Measurements from ENCODE around the gene FEZF1.
A peak's percentile ranks its signal among the peaks of the same experiment; 100 is the strongest.

FEZF1 gene

DNA sequence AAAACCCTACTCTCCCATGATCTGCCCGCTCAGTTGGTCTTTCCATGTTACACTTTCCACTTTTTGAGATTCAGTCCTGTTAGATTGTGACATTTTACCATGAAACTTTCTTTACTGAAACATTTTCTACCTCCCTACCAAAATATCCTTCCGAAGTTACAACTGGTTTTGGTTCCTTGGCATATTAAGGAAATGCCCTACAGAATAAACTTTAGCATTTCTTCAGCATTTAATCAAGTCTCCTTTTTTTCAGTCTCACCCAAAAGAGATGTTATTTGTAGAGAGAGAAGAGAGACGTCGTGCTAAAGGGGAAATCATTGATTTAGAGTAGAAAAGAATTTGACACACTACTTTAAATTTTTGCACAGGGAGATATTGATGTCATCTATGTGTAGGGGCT, 9.7 kb upstream of the FEZF1 start:
- no peak for DNase-seq (ENCODE audit: low spot score)
- Mint-ChIP-seq H3K4me3 (no peak overlapping the region), H3K27me3 (ENCODE audit: low read depth) (peaks cover 77% of the 10 kb centered on the region), H3K4me1 (ENCODE audit: low read depth) (no peaks in the 10 kb centered on the region), H3K27ac (no peak overlapping the region), H3K9me3 (no peaks in the 10 kb centered on the region), H3K36me3 (ENCODE audit: low read depth) (no peaks in the 10 kb centered on the region)

DNA sequence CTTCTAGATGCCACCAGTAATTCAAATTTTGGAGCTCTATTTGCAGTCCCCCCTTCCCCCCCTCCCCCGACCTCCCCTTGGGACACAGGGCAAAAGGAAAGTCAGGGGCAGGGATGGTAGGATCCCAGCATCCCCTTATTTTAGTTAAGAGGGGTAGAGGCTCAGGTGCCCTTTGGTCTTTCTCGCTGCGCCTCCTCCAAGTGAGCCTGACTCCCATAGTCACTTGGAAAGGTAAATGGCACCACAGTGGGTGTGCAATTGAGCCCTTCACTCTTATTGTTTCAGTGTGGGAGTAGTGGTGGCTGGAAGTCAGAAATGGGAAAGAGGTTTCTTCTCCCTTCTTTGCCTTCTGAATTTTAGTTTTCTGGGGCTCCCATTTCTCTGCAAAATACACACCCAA, 8.2 kb upstream of the FEZF1 start:
- no peak for DNase-seq (ENCODE audit: low spot score)
- H3K27ac Mint-ChIP-seq = no peak overlapping the region
- no peaks in the 10 kb centered on the region for H3K9me3 Mint-ChIP-seq
- peaks cover 83% of the 10 kb centered on the region for H3K27me3 Mint-ChIP-seq (ENCODE audit: low read depth)
- no peaks in the 10 kb centered on the region for H3K4me1 Mint-ChIP-seq (ENCODE audit: low read depth)
- no peak overlapping the region for H3K4me3 Mint-ChIP-seq
- no peaks in the 10 kb centered on the region for H3K36me3 Mint-ChIP-seq (ENCODE audit: low read depth)

DNA sequence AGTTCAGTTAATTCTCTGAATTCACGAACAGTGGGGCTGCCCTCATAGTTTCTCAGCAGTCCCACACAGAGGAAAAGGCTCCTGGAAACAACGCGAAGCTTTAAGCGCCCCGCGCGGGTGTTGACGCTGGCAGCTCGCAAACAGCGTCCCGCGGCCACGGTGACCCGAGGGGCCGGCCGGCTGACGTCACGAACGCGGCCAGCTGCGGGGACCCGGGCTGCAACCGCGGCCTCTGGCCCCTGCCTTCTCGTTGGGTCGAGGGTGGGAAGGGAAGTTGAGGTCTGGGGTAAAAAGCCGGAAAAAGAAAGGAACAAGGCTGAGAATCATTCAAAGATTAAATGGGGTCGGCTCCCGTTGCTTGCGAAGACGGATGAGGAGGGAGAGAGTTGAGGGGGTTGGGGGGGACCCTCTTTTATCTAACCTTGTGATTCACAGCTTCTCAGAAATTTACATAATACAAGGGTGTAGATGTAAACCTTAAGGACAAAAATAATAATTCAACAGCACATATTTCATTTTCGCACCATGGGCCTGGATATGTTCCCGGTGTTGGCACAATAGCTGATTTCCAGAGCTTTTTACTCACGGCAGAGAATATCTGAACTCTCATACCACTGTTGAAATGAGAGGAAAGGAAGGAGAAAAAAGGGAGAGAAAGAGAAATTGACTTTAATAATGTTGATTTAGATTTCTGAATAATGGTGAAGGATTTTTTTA, 7.3 kb upstream of the FEZF1 start:
- Mint-ChIP-seq H3K36me3 (ENCODE audit: low read depth) (no peaks in the 10 kb centered on the region), H3K4me1 (ENCODE audit: low read depth) (no peaks in the 10 kb centered on the region), H3K27ac (no peak overlapping the region), H3K27me3 (ENCODE audit: low read depth) (peaks cover 83% of the 10 kb centered on the region), H3K9me3 (no peaks in the 10 kb centered on the region), H3K4me3 (no peak overlapping the region)
- no peak for DNase-seq (ENCODE audit: low spot score)

DNA sequence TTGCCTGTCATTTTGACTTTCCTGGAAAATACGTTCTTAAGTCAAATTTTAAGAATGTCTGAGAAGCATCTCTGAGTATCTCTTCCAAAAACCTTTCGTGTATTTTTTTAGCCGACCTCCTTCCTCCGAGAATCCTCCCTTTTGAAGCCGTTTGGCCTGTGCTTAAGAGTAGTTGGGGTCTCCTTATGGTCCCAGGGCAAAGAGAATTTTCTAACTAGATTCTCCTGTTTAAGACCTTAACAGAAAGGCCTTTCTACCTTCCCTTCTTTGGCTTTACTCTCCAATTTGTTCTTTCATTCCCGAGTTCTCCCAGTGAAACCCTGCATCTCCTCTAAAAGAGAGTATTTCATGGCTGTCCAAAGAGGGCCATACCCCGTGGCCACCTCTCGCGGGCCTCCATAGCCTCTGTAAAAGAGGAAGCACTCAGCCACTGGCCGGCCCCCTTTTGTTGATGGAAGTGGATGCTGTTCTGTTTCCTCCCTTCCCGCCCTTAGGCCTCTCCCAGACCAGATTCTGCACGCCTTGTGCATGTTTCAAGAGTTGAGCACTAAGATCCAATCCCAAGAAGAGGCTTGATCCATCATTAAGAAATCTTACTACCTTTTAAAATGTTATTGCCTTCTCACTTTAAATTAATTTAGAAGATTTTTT, 6.6 kb upstream of the FEZF1 start:
- no peaks in the 10 kb centered on the region for H3K9me3 Mint-ChIP-seq
- no peaks in the 10 kb centered on the region for H3K4me1 Mint-ChIP-seq (ENCODE audit: low read depth)
- no peak for DNase-seq (ENCODE audit: low spot score)
- no peaks in the 10 kb centered on the region for H3K36me3 Mint-ChIP-seq (ENCODE audit: low read depth)
- no peak overlapping the region for H3K27ac Mint-ChIP-seq
- H3K4me3 Mint-ChIP-seq = no peak overlapping the region
- peaks cover 85% of the 10 kb centered on the region for H3K27me3 Mint-ChIP-seq (ENCODE audit: low read depth)

DNA sequence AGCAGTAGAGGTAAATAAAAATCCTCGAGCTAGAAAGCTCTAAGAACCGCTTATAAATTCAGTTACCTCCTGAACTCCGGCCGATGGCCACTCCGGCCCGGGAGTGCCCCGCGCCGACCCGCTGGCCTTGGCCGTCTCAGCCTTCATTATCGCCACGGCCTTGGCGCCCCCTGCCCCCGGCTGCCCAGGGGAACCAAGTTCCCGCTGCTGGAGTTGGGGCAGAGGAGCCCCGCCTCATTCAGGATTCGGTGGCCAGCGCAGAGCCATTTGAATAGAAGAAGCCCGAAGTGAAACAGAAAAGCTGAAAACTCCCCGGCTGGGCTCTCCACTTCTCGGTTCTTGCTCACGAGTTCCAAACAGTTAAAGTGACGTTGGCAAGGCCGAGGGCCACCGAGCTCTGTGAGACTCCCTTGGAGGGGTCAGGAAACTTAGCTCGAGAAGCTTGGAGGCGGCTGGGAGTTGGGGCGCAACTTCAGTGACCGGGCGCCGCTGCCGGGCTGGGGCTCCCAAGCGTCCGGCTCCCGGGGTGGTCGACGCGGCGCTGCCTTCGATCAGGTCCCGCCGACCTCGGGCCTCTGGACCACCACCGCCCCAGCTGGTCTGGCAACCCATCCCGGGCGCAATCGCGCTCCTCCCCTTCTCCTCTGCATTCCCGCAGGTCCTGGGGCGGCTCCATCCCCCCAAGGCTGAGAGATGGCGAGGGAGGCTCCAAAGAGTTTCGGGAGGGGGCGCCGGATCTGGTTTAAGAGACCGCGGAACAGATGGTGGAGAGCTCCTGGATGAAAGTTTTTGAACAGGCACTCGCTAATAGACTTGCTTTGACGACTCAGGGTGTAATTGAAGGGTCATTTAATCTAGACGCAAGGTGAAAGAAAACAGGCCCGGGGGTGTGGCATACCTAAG, 5.8 kb upstream of the FEZF1 start:
- no peaks in the 10 kb centered on the region for H3K36me3 Mint-ChIP-seq (ENCODE audit: low read depth)
- H3K27me3 Mint-ChIP-seq (ENCODE audit: low read depth) = peaks cover 85% of the 10 kb centered on the region
- H3K4me1 Mint-ChIP-seq (ENCODE audit: low read depth) = no peaks in the 10 kb centered on the region
- no peak overlapping the region for H3K4me3 Mint-ChIP-seq
- DNase-seq (ENCODE audit: low spot score) = no peak
- no peaks in the 10 kb centered on the region for H3K9me3 Mint-ChIP-seq
- no peak overlapping the region for H3K27ac Mint-ChIP-seq

DNA sequence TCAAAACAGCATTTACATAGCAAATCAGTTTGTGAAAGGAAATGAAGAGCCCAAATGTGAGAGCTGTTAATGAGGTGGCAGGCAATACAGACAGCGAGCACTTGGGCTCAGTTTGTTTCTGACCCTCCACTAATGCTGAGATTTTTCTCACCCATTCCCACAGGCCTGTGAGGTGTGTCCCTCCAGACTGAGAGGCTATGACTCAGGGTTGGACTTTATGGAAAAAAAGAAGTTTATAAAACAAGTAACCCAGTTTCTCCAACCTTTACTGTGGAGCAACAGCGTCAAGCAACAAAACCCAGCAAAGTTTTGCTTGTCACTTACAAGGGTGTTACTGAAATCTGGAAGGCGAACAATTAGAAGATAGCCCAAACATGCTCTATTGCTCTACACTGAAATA, 4.9 kb upstream of the FEZF1 start:
- H3K4me1 Mint-ChIP-seq (ENCODE audit: low read depth) = no peaks in the 10 kb centered on the region
- H3K27me3 Mint-ChIP-seq (ENCODE audit: low read depth) = peaks cover 86% of the 10 kb centered on the region
- no peaks in the 10 kb centered on the region for H3K9me3 Mint-ChIP-seq
- H3K27ac Mint-ChIP-seq = no peak overlapping the region
- DNase-seq (ENCODE audit: low spot score) = no peak
- no peak overlapping the region for H3K4me3 Mint-ChIP-seq
- H3K36me3 Mint-ChIP-seq (ENCODE audit: low read depth) = no peaks in the 10 kb centered on the region

DNA sequence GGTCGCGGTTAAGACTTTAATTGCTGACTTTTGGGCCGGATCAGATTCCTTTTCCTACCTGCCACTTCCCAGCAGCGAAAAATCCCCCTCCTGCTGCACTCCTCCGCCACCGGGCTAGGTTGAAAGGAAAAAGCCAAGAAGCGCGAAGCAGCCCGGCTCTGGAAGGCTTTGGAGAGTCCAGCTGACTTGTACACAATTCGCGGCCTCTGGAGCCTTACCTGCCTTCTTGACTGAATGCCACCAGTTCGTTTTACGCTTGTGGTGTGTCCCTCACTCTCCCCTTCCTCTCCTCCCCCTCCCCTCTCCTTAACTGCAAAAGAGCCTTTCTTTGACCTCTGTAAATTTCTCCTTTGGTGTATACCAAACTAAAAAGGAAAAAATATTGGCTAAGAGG, 2.7 kb upstream of the FEZF1 start:
- H3K27me3 Mint-ChIP-seq (ENCODE audit: low read depth) = peaks cover 89% of the 10 kb centered on the region
- H3K27ac Mint-ChIP-seq = no peak overlapping the region
- no peaks in the 10 kb centered on the region for H3K4me1 Mint-ChIP-seq (ENCODE audit: low read depth)
- no peak for DNase-seq (ENCODE audit: low spot score)
- no peaks in the 10 kb centered on the region for H3K36me3 Mint-ChIP-seq (ENCODE audit: low read depth)
- H3K4me3 Mint-ChIP-seq = no peak overlapping the region
- H3K9me3 Mint-ChIP-seq = no peaks in the 10 kb centered on the region

DNA sequence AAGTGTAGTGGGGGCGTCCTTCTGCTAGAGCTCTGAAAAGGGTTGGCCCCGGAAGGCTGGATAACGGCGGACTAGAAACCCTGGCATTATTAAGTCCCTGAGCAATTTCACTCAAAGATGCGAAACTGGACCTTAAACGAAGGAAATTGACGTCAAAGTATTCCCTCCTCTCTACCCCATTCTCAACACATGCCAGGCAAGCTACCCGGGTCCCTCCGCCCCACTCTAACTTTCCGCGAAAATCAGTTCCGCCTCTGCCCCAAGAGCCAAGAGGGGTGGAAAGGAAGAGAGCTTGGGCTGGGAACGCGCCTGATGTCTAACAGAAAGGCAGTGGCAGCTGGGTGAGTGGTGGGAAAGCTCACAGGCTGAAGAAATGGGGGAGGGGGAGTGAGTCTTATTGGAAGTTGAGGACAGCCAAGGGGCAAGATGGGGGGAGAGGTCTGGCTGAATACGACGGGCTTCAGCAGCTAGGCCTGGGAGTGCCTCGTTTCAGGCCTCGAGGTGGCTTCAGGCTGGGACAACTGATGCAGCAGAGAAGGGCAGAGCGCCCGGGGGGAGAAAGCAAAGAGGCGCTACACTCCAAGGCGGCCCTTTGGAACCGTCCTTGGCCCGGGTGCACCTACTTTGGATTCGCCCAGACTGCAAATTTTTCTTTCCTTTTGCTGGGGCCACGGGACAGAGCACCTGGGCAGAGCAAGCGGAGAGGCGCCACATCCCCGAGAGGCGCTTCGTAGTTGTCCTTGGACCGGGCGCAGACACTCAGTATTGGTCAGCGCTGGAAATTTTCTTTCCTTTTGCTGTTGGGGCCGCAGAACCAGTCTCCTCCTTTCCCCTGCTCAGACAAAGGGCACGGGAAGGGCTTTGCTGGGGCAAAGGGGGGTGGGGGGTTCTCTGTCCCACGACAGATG, 2.0 kb upstream of the FEZF1 start:
- Mint-ChIP-seq H3K27me3 (ENCODE audit: low read depth) (peaks cover 90% of the 10 kb centered on the region), H3K4me3 (no peak overlapping the region), H3K27ac (no peak overlapping the region), H3K36me3 (ENCODE audit: low read depth) (no peaks in the 10 kb centered on the region), H3K9me3 (no peaks in the 10 kb centered on the region), H3K4me1 (ENCODE audit: low read depth) (no peaks in the 10 kb centered on the region)
- DNase-seq (ENCODE audit: low spot score) = no peak

DNA sequence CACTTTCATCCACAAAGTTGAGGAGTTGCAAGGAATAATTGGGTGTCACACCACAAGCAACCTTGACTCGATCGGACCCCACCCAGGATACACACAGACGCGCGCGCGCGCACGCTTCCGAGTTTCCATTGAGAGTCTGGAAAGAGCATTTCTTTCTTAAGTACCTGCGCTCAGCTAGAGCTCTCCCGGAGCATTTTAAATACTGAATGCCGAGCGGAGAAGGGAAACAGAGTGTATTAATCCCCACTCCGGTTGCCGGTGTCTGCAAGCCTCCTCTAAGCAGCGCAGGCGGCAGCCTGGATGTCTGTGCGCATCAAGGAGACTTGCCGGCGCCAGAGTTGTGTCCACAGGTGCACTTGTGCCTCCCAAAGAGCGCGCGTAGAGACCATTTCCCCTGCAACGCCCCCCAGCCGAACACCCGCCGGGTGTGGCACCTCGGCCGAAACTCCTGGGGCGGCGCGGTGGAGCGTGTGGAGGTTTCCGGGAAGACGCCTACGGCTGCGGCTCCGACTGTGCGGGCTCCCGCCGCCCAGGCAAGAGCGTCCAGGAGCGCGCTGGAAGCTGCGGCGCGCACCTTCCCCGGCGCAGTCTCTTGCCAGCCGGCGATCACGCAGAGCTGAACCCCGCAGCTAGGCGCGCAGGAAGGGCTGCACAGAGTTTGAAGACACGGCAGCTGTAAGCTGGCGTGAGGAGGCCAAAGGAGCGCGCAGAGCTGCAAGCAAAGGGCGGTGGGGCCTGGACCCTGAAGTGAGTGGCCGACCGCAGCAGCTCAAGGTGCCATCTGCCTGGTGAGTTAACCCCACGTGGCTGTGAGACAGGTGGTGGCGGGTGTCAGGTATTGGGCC, 1.1 kb upstream of the FEZF1 start:
- Mint-ChIP-seq H3K4me3 (no peak overlapping the region), H3K36me3 (ENCODE audit: low read depth) (no peaks in the 10 kb centered on the region), H3K27me3 (ENCODE audit: low read depth) (peaks cover 90% of the 10 kb centered on the region)

DNA sequence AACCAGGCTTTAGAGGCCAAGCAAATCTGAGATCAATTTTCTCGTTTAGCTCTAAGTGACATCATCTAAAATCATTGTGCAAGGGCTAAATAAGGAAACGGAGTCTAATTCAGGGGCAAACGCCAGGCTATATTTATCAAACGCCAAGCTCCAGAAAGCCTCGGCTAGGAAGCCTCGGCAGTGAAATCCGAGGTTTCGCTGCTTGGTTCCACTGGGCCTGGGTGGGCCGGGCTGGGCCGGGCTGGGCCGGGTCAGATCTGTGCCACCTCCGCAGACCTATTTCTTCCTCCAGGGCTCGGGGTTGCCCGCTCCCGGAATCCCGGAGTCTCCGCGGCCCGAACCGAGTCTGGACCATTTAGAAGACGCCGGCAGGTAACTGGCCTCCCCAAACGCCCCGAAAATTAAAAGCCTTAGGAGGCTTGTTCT, 459 bp upstream of the FEZF1 start:
- peaks cover 94% of the 10 kb centered on the region for H3K27me3 Mint-ChIP-seq (ENCODE audit: low read depth)
- peaks cover 3% of the 10 kb centered on the region for H3K9me3 Mint-ChIP-seq
- no peak overlapping the region for H3K27ac Mint-ChIP-seq
- no peak overlapping the region for H3K4me3 Mint-ChIP-seq
- no peaks in the 10 kb centered on the region for H3K4me1 Mint-ChIP-seq (ENCODE audit: low read depth)
- DNase-seq (ENCODE audit: low spot score) = no peak
- H3K36me3 Mint-ChIP-seq (ENCODE audit: low read depth) = no peaks in the 10 kb centered on the region

More for the DNA sequence above, 1.1 kb upstream of the FEZF1 start:
- Mint-ChIP-seq H3K4me1 (ENCODE audit: low read depth) (no peaks in the 10 kb centered on the region), H3K9me3 (peaks cover 3% of the 10 kb centered on the region), H3K27ac (no peak overlapping the region)
- DNase-seq (ENCODE audit: low spot score) = no peak

DNA sequence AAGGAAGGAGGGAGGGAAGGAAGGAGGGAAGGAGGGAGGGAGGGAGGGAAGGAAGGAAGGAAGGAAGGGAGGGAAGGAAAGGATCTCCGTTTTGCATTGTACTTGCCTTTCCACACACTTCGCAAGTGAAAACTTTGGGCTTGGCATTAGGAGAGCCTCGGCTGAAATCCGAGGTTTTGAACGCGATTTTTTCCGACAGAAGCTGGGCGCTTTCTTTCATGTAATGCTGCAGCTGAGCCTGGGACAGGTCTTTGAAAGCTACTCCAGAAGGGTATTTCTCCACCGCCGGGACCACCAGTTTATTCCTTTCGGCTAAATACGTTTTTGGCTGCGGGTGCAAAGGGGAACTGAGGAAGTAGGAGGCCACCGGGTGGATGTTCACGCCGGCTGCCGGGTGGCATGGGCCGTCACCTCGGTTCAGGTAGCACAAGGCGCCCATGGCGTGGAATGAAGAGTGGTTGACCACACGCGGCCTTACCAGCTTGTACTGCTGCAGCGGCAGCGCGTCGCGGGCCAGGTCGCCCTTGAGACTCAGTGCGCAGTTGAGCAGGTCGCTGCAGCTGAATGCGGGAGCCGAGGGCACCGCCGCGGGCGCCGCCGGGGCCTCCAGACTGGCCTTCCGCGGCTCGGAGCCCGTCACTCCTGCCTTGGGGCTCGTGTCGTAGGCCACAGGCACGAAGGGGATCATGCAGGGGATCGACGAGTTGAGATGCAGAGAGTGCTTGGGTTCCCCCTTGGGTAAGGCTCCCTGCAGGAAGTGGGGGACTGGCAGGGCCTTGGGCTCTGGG, 825 bp downstream of the FEZF1 start:
- no peaks in the 10 kb centered on the region for H3K4me1 Mint-ChIP-seq (ENCODE audit: low read depth)
- DNase-seq (ENCODE audit: low spot score) = no peak
- H3K9me3 Mint-ChIP-seq = peaks cover 3% of the 10 kb centered on the region
- H3K4me3 Mint-ChIP-seq = no peak overlapping the region
- no peak overlapping the region for H3K27ac Mint-ChIP-seq
- H3K27me3 Mint-ChIP-seq (ENCODE audit: low read depth) = peaks cover 94% of the 10 kb centered on the region
- no peaks in the 10 kb centered on the region for H3K36me3 Mint-ChIP-seq (ENCODE audit: low read depth)

DNA sequence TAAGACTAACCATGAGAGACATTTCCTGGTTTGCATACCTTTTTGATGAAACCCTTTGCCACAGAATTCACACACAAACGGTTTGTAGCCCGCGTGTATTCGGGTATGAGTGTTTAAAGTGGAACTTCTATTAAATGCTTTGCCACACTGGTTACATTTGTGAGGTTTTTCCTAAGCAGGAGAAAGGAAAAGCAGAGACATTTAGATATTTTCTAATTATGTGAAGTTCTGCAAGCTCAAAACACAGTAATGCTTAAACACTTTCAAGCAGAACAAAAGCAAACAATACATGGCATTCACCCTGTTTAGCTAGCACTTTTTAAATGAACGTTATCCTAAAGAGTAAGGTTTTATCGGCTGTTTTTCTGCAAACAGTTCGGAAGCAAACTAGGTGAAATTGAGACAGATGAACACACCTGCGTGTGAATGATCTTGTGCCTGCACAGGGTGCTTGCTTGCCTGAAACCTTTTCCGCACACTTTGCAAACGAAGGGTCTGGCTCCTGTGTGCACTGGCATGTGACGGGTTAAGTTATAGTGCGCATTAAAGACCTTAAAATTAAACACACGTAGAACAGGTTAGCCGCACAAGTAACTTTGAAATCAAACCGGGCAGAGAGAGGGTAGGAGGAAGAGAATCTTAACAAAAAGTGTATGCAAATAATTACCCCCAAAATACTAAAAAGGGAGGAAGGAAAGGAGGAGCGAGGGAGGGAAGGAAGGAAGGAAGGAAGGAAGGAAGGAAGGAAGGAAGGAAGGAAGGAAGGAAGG, 1.6 kb downstream of the FEZF1 start:
- H3K27me3 Mint-ChIP-seq (ENCODE audit: low read depth) = peaks cover 93% of the 10 kb centered on the region
- H3K36me3 Mint-ChIP-seq (ENCODE audit: low read depth) = no peaks in the 10 kb centered on the region
- DNase-seq (ENCODE audit: low spot score) = no peak
- peak overlapping the region; percentile 0 for H3K27ac Mint-ChIP-seq
- peaks cover 3% of the 10 kb centered on the region for H3K9me3 Mint-ChIP-seq
- no peak overlapping the region for H3K4me3 Mint-ChIP-seq
- H3K4me1 Mint-ChIP-seq (ENCODE audit: low read depth) = no peaks in the 10 kb centered on the region
